Breast epithelium (tissue), 4 donors: ENCODE data around the gene HNRNPAB. TPM values are rescaled to one million over a fixed set of nuclear protein-coding genes. Genes with fewer than 3 reads are reported as not detected.
"Not testable (repeated sequence)": the region's sequence is repeated elsewhere in the genome, so short reads cannot be mapped to it uniquely, and the experiment has no call there.

Experiments
- DNase-seq, 2 donors: peaks; one replicate each; pipeline ENCODE4 v3.0.0-alpha.2; 2019; ENCODE audit warnings: low spot score in 2 of 2
- H3K27ac ChIP-seq, 2 donors: fragments of 200-600 bp; sonication (generic) in 1 of 2; one replicate each; pipeline ENCODE4 v1.5.1; 2016 to 2019; ENCODE audit warnings: mild to moderate bottlenecking in 1 of 2
- H3K27me3 ChIP-seq, 2 donors: fragments of 200-600 bp; sonication (generic) in 1 of 2; one replicate each; pipeline versions ENCODE4 v1.5.1 to v1.6.0; 2017 to 2019; ENCODE audit warnings: control low read depth in 1 of 2, mild to moderate bottlenecking in 1 of 2
- H3K36me3 ChIP-seq: fragments of 200-600 bp; one replicate; pipeline ENCODE4 v1.5.1; 2019
- H3K4me1 ChIP-seq, 2 donors: fragments of 200-600 bp; sonication (generic); one replicate each; pipeline ENCODE4 v1.5.1; 2016 to 2019; ENCODE audit warnings: control low read depth in 1 of 2
- H3K4me3 ChIP-seq, 3 donors: fragments of 200-600 bp; sonication (generic); 1 replicate in 2 of 3; 2 replicates in 1 of 3; pipeline ENCODE4 v1.5.1; 2016 to 2019; ENCODE audit warnings: mild to moderate bottlenecking in 3 of 3, moderate library complexity in 2 of 3
- H3K9me3 ChIP-seq, 2 donors: fragments of 200-600 bp; sonication (generic) in 1 of 2; one replicate each; pipeline ENCODE4 v1.5.1; 2016 to 2019; ENCODE audit warnings: control low read depth in 1 of 2
- POLR2A ChIP-seq: fragments of 450-650 bp; IDR thresholded peaks from one replicate; pipeline ENCODE4 v1.6.1; 2016; ENCODE audit warnings: antibody characterized with exemption, mild to moderate bottlenecking, moderate library complexity
- POLR2AphosphoS5 ChIP-seq, 3 donors: sonication (generic); formaldehyde crosslinking; IDR thresholded peaks; one replicate each; pipeline ENCODE4 v1.6.1; 2017; ENCODE audit warnings: antibody characterized with exemption in 3 of 3
- intact Hi-C: fragments of 100-400 bp; cut with DNase I; formaldehyde crosslinking; loops from one replicate; pipeline ENCODE4 v1.15.1; 2023; ENCODE audit warnings: low total_unique reads
- total RNA-seq, 3 donors: library from RNA; depleted of rRNA; stranded (reverse); fragments of >200 nt; gene quantifications; one replicate each; pipeline ENCODE4 v1.1.0, GENCODE V29; 2016
- TF ChIP-seq, protein P1 (sequence below), 3 donors: fragments of 450-650 bp; IDR thresholded peaks; one replicate each; pipeline ENCODE4 v1.5.1; 2016 to 2017; ENCODE audit warnings: antibody characterized with exemption in 3 of 3, mild to moderate bottlenecking in 3 of 3, moderate library complexity in 3 of 3

HNRNPAB gene
- total RNA-seq, 3 donors from 2014 or later, result 56.3 to 90.5 (median 68.9) TPM

- intact Hi-C loops, result no loop called here
- no peak for TF ChIP-seq POLR2AphosphoS5 (IDR thresholded peaks at IDR 0.05)
- no peak for TF ChIP-seq POLR2A
- TF ChIP-seq, protein P1, sequence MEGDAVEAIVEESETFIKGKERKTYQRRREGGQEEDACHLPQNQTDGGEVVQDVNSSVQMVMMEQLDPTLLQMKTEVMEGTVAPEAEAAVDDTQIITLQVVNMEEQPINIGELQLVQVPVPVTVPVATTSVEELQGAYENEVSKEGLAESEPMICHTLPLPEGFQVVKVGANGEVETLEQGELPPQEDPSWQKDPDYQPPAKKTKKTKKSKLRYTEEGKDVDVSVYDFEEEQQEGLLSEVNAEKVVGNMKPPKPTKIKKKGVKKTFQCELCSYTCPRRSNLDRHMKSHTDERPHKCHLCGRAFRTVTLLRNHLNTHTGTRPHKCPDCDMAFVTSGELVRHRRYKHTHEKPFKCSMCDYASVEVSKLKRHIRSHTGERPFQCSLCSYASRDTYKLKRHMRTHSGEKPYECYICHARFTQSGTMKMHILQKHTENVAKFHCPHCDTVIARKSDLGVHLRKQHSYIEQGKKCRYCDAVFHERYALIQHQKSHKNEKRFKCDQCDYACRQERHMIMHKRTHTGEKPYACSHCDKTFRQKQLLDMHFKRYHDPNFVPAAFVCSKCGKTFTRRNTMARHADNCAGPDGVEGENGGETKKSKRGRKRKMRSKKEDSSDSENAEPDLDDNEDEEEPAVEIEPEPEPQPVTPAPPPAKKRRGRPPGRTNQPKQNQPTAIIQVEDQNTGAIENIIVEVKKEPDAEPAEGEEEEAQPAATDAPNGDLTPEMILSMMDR (IDR thresholded peaks at IDR 0.05), result no peak
- no peaks in the 10 kb centered on the region for H3K4me1 ChIP-seq
- no peaks in the 10 kb centered on the region for H3K36me3 ChIP-seq
- no peaks in the 10 kb centered on the region for H3K27me3 ChIP-seq
- H3K4me3 ChIP-seq, result no peak overlapping the region
- H3K27ac ChIP-seq, result no peak overlapping the region
- peak in 1 of 2 donors; percentile 46 for DNase-seq
- no peaks in the 10 kb centered on the region for H3K9me3 ChIP-seq
These were observed 10.3 kb upstream of the HNRNPAB start for GRCh38 chr5:178194026-178194425.

DNA sequence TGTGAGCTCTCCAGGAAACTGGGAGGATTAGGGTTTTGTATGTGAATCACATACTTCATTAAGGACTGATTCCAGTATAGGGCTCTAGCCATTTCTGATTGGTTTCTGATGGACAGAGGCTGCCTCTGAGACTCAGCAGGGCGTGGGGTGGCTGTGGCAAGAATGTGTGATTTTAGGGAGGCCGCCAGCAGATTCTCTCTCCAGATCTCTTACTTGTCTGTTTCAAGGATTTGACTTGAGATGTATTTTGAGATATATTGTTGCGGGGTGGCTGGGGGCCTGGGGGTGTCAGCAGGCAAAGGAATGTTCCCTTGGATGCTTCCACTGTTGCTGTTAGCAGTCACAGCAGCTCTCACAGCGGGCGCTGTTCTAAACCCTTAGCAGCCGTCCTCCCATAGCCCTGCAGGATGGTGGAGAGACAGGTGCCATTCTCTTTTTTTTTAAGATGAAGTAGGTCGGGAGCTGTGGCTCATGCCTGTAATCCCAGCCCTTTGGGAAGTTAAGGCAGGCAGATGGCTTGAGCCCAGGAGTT is 8.0 kb upstream of the HNRNPAB start:
- Histone ChIP-seq H3K36me3 (no peaks in the 10 kb centered on the region), H3K27me3 (no peaks in the 10 kb centered on the region), H3K4me3 (no peak overlapping the region), H3K9me3 (no peaks in the 10 kb centered on the region), H3K27ac (no peak overlapping the region), H3K4me1 (no peaks in the 10 kb centered on the region)
- TF ChIP-seq, protein P1 (IDR thresholded peaks at IDR 0.05), result no peak
- TF ChIP-seq POLR2AphosphoS5 (IDR thresholded peaks at IDR 0.05), result no peak
- no peak for TF ChIP-seq POLR2A
- peak in 1 of 2 donors; percentile 7 for DNase-seq
- intact Hi-C loops, result no loop called here

- Histone ChIP-seq H3K4me3 (no peak overlapping the region), H3K9me3 (no peaks in the 10 kb centered on the region), H3K27ac (no peak overlapping the region), H3K36me3 (no peaks in the 10 kb centered on the region), H3K27me3 (no peaks in the 10 kb centered on the region), H3K4me1 (no peaks in the 10 kb centered on the region)
- TF ChIP-seq, protein P1 (IDR thresholded peaks at IDR 0.05), result no peak
- TF ChIP-seq POLR2A (no peak), POLR2AphosphoS5 (IDR thresholded peaks at IDR 0.05) (no peak)
- intact Hi-C loops, result no loop called here
- DNase-seq, result peak in 1 of 2 donors; percentile 30
These were observed 7.3 kb upstream of the HNRNPAB start for GRCh38 chr5:178196986-178197385.

DNA sequence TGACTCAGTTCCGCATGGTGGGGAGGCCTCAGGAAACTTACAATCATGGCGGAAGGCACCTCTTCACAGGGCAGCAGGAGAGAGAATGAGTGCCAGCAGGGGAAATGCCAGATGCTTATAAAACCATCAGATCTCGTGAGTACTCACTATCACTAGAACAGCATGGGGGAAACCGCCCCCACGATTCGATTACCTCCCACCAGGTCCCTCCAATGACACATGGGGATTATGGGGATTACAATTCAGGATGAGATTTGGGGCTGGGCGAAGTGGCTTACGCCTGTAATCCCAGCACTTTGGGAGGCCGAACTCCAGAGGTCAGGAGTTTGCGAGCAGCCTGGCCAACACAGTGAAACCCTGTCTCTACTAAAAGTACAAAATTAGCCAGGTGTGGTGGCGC is 6.2 kb upstream of the HNRNPAB start:
- H3K27ac ChIP-seq, H3K9me3 ChIP-seq, H3K36me3 ChIP-seq, H3K27me3 ChIP-seq, intact Hi-C loops, H3K4me3 ChIP-seq, H3K4me1 ChIP-seq: not testable (repeated sequence)
- peak in 1 of 2 donors; percentile 17 for DNase-seq

- intact Hi-C loops, result no loop called here
- Histone ChIP-seq H3K27me3 (no peaks in the 10 kb centered on the region), H3K4me1 (no peaks in the 10 kb centered on the region), H3K4me3 (no peak overlapping the region), H3K9me3 (no peaks in the 10 kb centered on the region), H3K36me3 (no peaks in the 10 kb centered on the region), H3K27ac (no peak overlapping the region)
- peak in 1 of 2 donors; percentile 24 for DNase-seq
- TF ChIP-seq POLR2AphosphoS5 (IDR thresholded peaks at IDR 0.05) (no peak), POLR2A (no peak)
- TF ChIP-seq, protein P1 (IDR thresholded peaks at IDR 0.05), result no peak
These were observed 5.6 kb upstream of the HNRNPAB start for GRCh38 chr5:178198706-178199105.
